OCI-LY1 (cell line): ENCODE results near the gene SEMG1.

Source experiments
- H2AFZ ChIP-seq: fragments of 200-600 bp; sonication (generic), shearing (Covaris generic); 2 replicates; pipeline ENCODE4 v1.6.0; 2014; ENCODE audit warnings: antibody characterized with exemption, mild to moderate bottlenecking, low read length
- H3F3A ChIP-seq: fragments of 200-600 bp; sonication (generic), shearing (Covaris generic); 2 replicates; pipeline ENCODE4 v1.6.0; 2014; ENCODE audit warnings: mild to moderate bottlenecking, antibody characterized with exemption, low read length, moderate library complexity; ENCODE audit not compliant: insufficient read depth
- H3K27ac ChIP-seq: fragments of 200-600 bp; sonication (generic); 2 replicates; pipeline ENCODE4 v1.5.1; 2014; ENCODE audit warnings: low read length, mixed run types, mild to moderate bottlenecking, low read depth; ENCODE audit not compliant: poor library complexity, severe bottlenecking
- H3K27me3 ChIP-seq: fragments of 200-600 bp; sonication (generic); 2 replicates; pipeline ENCODE4 v1.6.0; 2014; ENCODE audit warnings: antibody characterized with exemption, mild to moderate bottlenecking, low read length, moderate library complexity; ENCODE audit not compliant: insufficient read depth
- H3K36me3 ChIP-seq: fragments of 200-600 bp; sonication (generic); 2 replicates; pipeline ENCODE4 v1.6.1; 2014; ENCODE audit warnings: mild to moderate bottlenecking, antibody characterized with exemption, low read length, moderate library complexity, mixed read lengths; ENCODE audit not compliant: insufficient read depth
- H3K4me1 ChIP-seq: fragments of 200-600 bp; sonication (generic); 2 replicates; pipeline ENCODE4 v1.5.1; 2014; ENCODE audit warnings: mild to moderate bottlenecking, low read length, moderate library complexity; ENCODE audit not compliant: insufficient read depth, severe bottlenecking
- H3K4me2 ChIP-seq: fragments of 200-600 bp; sonication (generic), shearing (Covaris generic); 2 replicates; pipeline ENCODE4 v1.6.1; 2014; ENCODE audit warnings: low read length
- H3K4me3 ChIP-seq: fragments of 200-600 bp; sonication (generic); 2 replicates; pipeline ENCODE4 v1.5.1; 2014; ENCODE audit warnings: low read length, low read depth, mild to moderate bottlenecking, mixed read lengths; ENCODE audit not compliant: poor library complexity, severe bottlenecking
- H3K79me2 ChIP-seq: fragments of 200-600 bp; shearing (Covaris generic); 2 replicates; pipeline ENCODE4 v1.6.1; 2016; ENCODE audit warnings: mixed run types, low read length, mixed read lengths; ENCODE audit not compliant: insufficient read depth
- H3K9ac ChIP-seq: fragments of 200-600 bp; sonication (generic), shearing (Covaris generic); 2 replicates; pipeline ENCODE4 v1.6.1; 2014; ENCODE audit warnings: mild to moderate bottlenecking, low read length, mixed read lengths
- H3K9me2 ChIP-seq: fragments of 200-600 bp; sonication (generic), shearing (Covaris generic); 2 replicates; pipeline ENCODE4 v1.6.1; 2014; ENCODE audit warnings: low read depth, mild to moderate bottlenecking, low read length, mixed read lengths
- H3K9me3 ChIP-seq: fragments of 200-600 bp; shearing (Covaris generic); 2 replicates; pipeline ENCODE4 v1.6.1; 2014; ENCODE audit warnings: low read length, mixed read lengths
- H4K20me1 ChIP-seq: fragments of 200-600 bp; sonication (generic), shearing (Covaris generic); 2 replicates; pipeline ENCODE4 v1.6.0; 2016; ENCODE audit warnings: mild to moderate bottlenecking, low read length; ENCODE audit not compliant: insufficient read depth
- EZH2 ChIP-seq: fragments of 200-600 bp; sonication (generic), shearing (Covaris generic); IDR thresholded peaks from 2 replicates; pipeline ENCODE4 v1.8.0; 2017; ENCODE audit warnings: borderline replicate concordance, mixed run types, mild to moderate bottlenecking, antibody characterized with exemption, low read length, moderate library complexity, mixed read lengths
- TF ChIP-seq, protein P1 (sequence below): fragments of 200-600 bp; sonication (generic), shearing (Covaris generic); IDR thresholded peaks from 2 replicates; pipeline ENCODE4 v1.5.1; 2017; ENCODE audit warnings: mild to moderate bottlenecking, antibody characterized with exemption, low read length, moderate library complexity, mixed read lengths

The SEMG1 gene

DNA sequence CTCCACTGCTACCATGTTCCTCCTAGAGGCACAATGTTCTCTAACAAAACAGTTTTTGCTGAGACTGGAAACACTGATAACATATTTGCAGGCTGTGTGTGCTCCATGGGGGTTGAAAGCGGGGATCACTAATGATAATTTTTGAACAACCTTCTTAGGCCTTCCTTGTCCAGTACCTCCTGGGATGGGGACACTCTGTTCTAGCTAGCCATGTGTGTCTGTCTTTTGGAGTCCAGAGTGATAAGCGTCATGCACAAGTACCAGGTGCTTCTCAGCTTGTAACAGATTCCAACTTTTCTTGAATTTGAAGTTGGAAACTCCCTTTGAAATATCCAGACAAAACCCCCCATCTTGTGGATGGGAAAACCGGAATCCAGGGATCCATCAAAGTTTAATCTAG lies 17.0 kb upstream of the SEMG1 start:
- H3K79me2 ChIP-seq: no peaks in the 10 kb centered on the region
- no peaks in the 10 kb centered on the region for H4K20me1 ChIP-seq
- no peaks in the 10 kb centered on the region for H3K36me3 ChIP-seq
- H3K9me2 ChIP-seq: no peaks in the 10 kb centered on the region
- H3K9ac ChIP-seq: no peak overlapping the region
- H3K4me3 ChIP-seq: no peak overlapping the region
- TF ChIP-seq, protein P1, sequence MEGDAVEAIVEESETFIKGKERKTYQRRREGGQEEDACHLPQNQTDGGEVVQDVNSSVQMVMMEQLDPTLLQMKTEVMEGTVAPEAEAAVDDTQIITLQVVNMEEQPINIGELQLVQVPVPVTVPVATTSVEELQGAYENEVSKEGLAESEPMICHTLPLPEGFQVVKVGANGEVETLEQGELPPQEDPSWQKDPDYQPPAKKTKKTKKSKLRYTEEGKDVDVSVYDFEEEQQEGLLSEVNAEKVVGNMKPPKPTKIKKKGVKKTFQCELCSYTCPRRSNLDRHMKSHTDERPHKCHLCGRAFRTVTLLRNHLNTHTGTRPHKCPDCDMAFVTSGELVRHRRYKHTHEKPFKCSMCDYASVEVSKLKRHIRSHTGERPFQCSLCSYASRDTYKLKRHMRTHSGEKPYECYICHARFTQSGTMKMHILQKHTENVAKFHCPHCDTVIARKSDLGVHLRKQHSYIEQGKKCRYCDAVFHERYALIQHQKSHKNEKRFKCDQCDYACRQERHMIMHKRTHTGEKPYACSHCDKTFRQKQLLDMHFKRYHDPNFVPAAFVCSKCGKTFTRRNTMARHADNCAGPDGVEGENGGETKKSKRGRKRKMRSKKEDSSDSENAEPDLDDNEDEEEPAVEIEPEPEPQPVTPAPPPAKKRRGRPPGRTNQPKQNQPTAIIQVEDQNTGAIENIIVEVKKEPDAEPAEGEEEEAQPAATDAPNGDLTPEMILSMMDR: no peak
- no peak for TF ChIP-seq EZH2
- no peaks in the 10 kb centered on the region for H3K9me3 ChIP-seq
- no peak overlapping the region for H3K4me2 ChIP-seq
- no peak overlapping the region for H3K27ac ChIP-seq
- no peaks in the 10 kb centered on the region for H3F3A ChIP-seq
- no peak overlapping the region for H2AFZ ChIP-seq
- H3K27me3 ChIP-seq: no peaks in the 10 kb centered on the region
- H3K4me1 ChIP-seq: no peaks in the 10 kb centered on the region

DNA sequence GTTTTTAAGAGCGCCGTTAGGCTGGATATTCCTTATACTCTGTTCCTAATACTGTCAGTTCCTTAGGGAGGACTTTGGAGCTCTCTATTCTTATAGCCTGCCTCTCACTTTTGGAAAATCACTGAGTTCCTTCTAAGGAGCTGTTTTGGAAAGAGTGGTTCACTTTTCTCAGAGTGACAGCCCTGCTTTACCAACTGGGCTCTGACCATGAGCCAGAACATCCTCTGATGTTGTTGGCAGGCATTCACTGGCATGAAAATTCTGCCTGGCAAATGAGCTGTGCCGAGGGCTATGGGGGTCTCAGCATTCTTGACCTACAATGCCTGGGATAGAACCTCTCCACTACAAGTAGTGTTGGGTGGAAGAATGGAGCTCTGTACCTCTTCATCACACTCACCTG lies 14.9 kb upstream of the SEMG1 start:
- no peak overlapping the region for H2AFZ ChIP-seq
- no peak overlapping the region for H3K4me3 ChIP-seq
- TF ChIP-seq EZH2: no peak
- TF ChIP-seq, protein P1: no peak
- H4K20me1 ChIP-seq: no peaks in the 10 kb centered on the region
- no peaks in the 10 kb centered on the region for H3K27me3 ChIP-seq
- H3K9me2 ChIP-seq: no peaks in the 10 kb centered on the region
- H3K4me2 ChIP-seq: no peak overlapping the region
- no peaks in the 10 kb centered on the region for H3K9me3 ChIP-seq
- H3K27ac ChIP-seq: no peak overlapping the region
- H3K36me3 ChIP-seq: no peaks in the 10 kb centered on the region
- no peaks in the 10 kb centered on the region for H3K4me1 ChIP-seq
- H3F3A ChIP-seq: no peaks in the 10 kb centered on the region
- no peak overlapping the region for H3K9ac ChIP-seq
- H3K79me2 ChIP-seq: no peaks in the 10 kb centered on the region

DNA sequence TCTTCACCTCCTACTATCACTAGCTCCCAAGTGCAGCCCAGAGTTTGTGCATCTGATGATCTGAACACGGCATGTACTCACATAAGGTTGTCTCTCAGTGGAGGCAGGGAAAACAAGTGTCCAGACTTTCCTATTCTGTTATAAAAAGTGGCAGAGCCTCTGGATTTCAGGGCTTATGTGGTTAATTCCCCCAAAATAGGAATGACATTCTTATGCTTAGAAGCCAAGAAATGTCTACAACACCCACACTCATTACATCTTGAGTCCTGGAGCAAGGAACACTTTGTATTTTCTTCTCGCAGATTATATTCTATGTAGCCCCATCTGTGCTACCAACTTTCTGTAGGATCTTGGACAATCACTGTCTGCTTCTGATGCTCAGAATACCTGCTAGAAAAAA lies 13.5 kb upstream of the SEMG1 start:
- Histone ChIP-seq H3K36me3 (no peaks in the 10 kb centered on the region), H3F3A (no peaks in the 10 kb centered on the region), H4K20me1 (no peaks in the 10 kb centered on the region), H3K27me3 (no peaks in the 10 kb centered on the region), H3K4me2 (no peak overlapping the region), H3K4me3 (no peak overlapping the region), H3K4me1 (no peaks in the 10 kb centered on the region), H3K27ac (no peak overlapping the region), H2AFZ (no peak overlapping the region), H3K79me2 (no peaks in the 10 kb centered on the region), H3K9me3 (no peaks in the 10 kb centered on the region), H3K9me2 (no peaks in the 10 kb centered on the region), H3K9ac (no peak overlapping the region)
- no peak for TF ChIP-seq EZH2
- TF ChIP-seq, protein P1: no peak
